Kidney (tissue), 14 donors: ENCODE results near the gene OTUB2. TPM values are rescaled to one million over a fixed set of nuclear protein-coding genes. Genes with fewer than 3 reads are reported as not detected.

Experiments
- DNase-seq, 5 donors: peaks; one replicate each; pipeline ENCODE4 v3.0.0-alpha.2; 2013 to 2020
- FAIRE-seq: peaks from 2 replicates; lab custom pipeline; 2012; peaks lifted over from hg19 to GRCh38; lab: Jason Lieb, UNC
- H3K27ac ChIP-seq, 2 donors: one replicate each; pipeline ENCODE4 v1.7.0; 2013; ENCODE audit warnings: low read depth in 2 of 2, low read length in 2 of 2, inconsistent platforms in 1 of 2
- H3K27me3 ChIP-seq: one replicate; pipeline ENCODE4 v1.7.1; 2013; ENCODE audit warnings: low read length, inconsistent platforms; ENCODE audit not compliant: control insufficient read depth, insufficient read depth
- H3K36me3 ChIP-seq, 3 donors: one replicate each; pipeline versions ENCODE4 v1.7.0 to v1.7.1; 2013; ENCODE audit warnings: low read length in 3 of 3, control low read depth in 1 of 3, inconsistent platforms in 1 of 3; ENCODE audit not compliant: insufficient read depth in 3 of 3, control insufficient read depth in 2 of 3
- H3K4me1 ChIP-seq, 3 donors: one replicate each; pipeline versions ENCODE4 v1.7.0 to v1.7.1; 2013; ENCODE audit warnings: low read length in 3 of 3, inconsistent platforms in 1 of 3, low read depth in 1 of 3; ENCODE audit not compliant: control insufficient read depth in 2 of 3, insufficient read depth in 2 of 3
- H3K4me3 ChIP-seq, 3 donors: one replicate each; pipeline versions ENCODE4 v1.7.0 to v1.8.1; 2013; ENCODE audit warnings: low read length in 3 of 3, control low read depth in 1 of 3, inconsistent platforms in 1 of 3
- H3K9ac ChIP-seq, 3 donors: one replicate each; pipeline versions ENCODE4 v1.7.0 to v1.7.1; 2013; ENCODE audit warnings: low read length in 3 of 3, control low read depth in 1 of 3, inconsistent platforms in 1 of 3
- H3K9me3 ChIP-seq, 3 donors: one replicate each; pipeline versions ENCODE4 v1.7.0 to v1.7.1; 2013; ENCODE audit warnings: low read length in 3 of 3, control low read depth in 1 of 3, inconsistent platforms in 1 of 3; ENCODE audit not compliant: control insufficient read depth in 2 of 3, insufficient read depth in 1 of 3
- intact Hi-C: fragments of 100-400 bp; cut with DNase I; formaldehyde crosslinking; loops from one replicate; pipeline ENCODE4 v1.11.1; 2022
- polyA plus RNA-seq: library from polyadenylated mRNA; stranded (reverse); fragments of 350-450 nt; fragmentation: Illumina TruSeq; extraction: RNeasy Lipid Tissue Mini Kit (QIAGEN cat#74804); gene quantifications from one replicate; pipeline ENCODE4 v1.2.3, GENCODE V29; 2014; ENCODE audit warnings: low read depth, low replicate concordance; ENCODE audit not compliant: insufficient read depth
- total RNA-seq: library from RNA; stranded (reverse); fragmentation: NEBNext Ultra II Directional; extraction: Animal tissue kit (Norgen Biotek cat#: 25700); gene quantifications from one replicate; pipeline ENCODE4 v1.2.1, GENCODE V29; 2021
- TF ChIP-seq, protein P1 (sequence below): IDR thresholded peaks from 3 replicates; pipeline ENCODE4 v1.5.1; 2012; ENCODE audit warnings: mild to moderate bottlenecking, moderate library complexity, borderline replicate concordance; ENCODE audit not compliant: insufficient read depth; ENCODE audit errors: extremely low read depth
- donor health status: control.
- donor health status: control.
- donor health status: control.
- donor health status: control.
- donor health status: control.
- donor health status: DM: yes; HTN: yes; CAD: no.
- donor health status: Normal renal cell carcinoma (clear cell type).

OTUB2 gene
- total and polyA plus RNA-seq, 2 donors from 2014 or later = 1.1 to 1.6 TPM

GRCh38 chr14:93993382-93993781 lies 32.8 kb upstream of the OTUB2 start:
- FAIRE-seq (no peak), DNase-seq (no peak)
- no peaks in the 10 kb centered on the region for H3K9me3 ChIP-seq
- intact Hi-C loops = no loop called here
- H3K36me3 ChIP-seq = no peaks in the 10 kb centered on the region
- no peaks in the 10 kb centered on the region for H3K27me3 ChIP-seq
- TF ChIP-seq, protein P1, sequence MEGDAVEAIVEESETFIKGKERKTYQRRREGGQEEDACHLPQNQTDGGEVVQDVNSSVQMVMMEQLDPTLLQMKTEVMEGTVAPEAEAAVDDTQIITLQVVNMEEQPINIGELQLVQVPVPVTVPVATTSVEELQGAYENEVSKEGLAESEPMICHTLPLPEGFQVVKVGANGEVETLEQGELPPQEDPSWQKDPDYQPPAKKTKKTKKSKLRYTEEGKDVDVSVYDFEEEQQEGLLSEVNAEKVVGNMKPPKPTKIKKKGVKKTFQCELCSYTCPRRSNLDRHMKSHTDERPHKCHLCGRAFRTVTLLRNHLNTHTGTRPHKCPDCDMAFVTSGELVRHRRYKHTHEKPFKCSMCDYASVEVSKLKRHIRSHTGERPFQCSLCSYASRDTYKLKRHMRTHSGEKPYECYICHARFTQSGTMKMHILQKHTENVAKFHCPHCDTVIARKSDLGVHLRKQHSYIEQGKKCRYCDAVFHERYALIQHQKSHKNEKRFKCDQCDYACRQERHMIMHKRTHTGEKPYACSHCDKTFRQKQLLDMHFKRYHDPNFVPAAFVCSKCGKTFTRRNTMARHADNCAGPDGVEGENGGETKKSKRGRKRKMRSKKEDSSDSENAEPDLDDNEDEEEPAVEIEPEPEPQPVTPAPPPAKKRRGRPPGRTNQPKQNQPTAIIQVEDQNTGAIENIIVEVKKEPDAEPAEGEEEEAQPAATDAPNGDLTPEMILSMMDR = no peak
- no peak overlapping the region for H3K9ac ChIP-seq
- no peak overlapping the region for H3K27ac ChIP-seq
- no peak overlapping the region for H3K4me3 ChIP-seq
- no peaks in the 10 kb centered on the region for H3K4me1 ChIP-seq

DNA sequence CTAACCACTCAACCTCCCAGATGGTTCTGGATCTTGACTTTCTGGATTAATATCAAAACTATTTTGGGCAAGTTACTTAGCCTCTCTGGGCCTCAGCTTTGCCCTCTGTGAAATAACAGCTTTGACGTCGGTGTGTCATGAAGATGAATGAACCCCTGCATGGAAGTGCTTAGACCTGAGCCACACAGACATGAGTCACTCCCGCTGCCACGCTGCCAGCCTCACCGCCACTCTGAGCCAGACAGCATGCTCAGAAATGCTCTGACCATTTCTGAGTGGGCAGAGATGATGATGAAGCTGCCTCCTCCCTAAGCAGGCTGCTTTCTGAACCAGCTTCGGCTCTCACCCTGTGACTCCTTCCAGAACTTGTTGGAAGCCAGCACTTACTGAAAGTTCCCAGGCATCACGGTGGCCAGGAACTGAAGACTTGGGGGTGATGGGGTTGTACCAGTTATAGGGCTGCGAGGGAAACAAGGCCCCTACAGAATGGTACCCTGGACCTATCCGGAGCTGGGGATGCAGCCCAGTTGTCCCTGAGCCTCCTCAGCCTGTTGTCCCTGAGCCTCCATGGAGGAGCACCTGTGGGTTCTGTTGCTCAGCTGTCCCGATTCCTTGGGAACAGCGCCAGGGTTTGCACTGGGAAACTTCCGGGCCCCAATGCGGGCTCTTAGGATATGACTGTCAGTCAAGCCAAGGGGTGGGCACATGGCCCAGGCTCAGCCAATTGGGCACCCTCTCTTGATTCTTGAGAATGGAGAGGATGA lies 31.0 kb upstream of the OTUB2 start:
- intact Hi-C loops = loop anchor here (5.0 kb wide), 1 partner anchor 48 kb away; no protein-coding TSS in a partner anchor
- Histone ChIP-seq H3K9ac (no peak overlapping the region), H3K4me1 (no peaks in the 10 kb centered on the region), H3K9me3 (no peaks in the 10 kb centered on the region), H3K4me3 (no peak overlapping the region), H3K27ac (no peak overlapping the region), H3K27me3 (no peaks in the 10 kb centered on the region), H3K36me3 (no peaks in the 10 kb centered on the region)
- FAIRE-seq (no peak), DNase-seq (no peak)
- TF ChIP-seq, protein P1 = no peak

- intact Hi-C loops = loop anchor here (5.0 kb wide), 1 partner anchor 49 kb away; no protein-coding TSS in a partner anchor
- no peak overlapping the region for H3K27ac ChIP-seq
- FAIRE-seq (no peak), DNase-seq (no peak)
- H3K9me3 ChIP-seq = no peaks in the 10 kb centered on the region
- H3K27me3 ChIP-seq = no peaks in the 10 kb centered on the region
- no peaks in the 10 kb centered on the region for H3K4me1 ChIP-seq
- H3K36me3 ChIP-seq = no peaks in the 10 kb centered on the region
- H3K4me3 ChIP-seq = no peak overlapping the region
- no peak overlapping the region for H3K9ac ChIP-seq
- TF ChIP-seq, protein P1 = no peak
These were observed 29.9 kb upstream of the OTUB2 start for GRCh38 chr14:93996130-93996695.
